NT2/D1 (cell line): Measurements from ENCODE around the gene CUEDC2.

Source experiments
- DNase-seq: peaks from one replicate; pipeline ENCODE4 v3.0.0-alpha.2; 2011; ENCODE audit warnings: low read depth, low spot score
- H3K27me3 ChIP-seq: 2 replicates; pipeline ENCODE4 v1.6.0; 2011; ENCODE audit warnings: mild to moderate bottlenecking; ENCODE audit not compliant: insufficient read length, insufficient read depth
- H3K36me3 ChIP-seq: 2 replicates; pipeline ENCODE4 v1.6.1; 2011; ENCODE audit warnings: mild to moderate bottlenecking, low read length, mixed read lengths; ENCODE audit not compliant: insufficient read depth, insufficient read length
- H3K4me1 ChIP-seq: 2 replicates; pipeline ENCODE4 v1.5.1; 2011; ENCODE audit not compliant: insufficient read depth, insufficient read length
- H3K4me3 ChIP-seq: 2 replicates; pipeline ENCODE4 v1.5.1; 2011; ENCODE audit warnings: low read depth; ENCODE audit not compliant: insufficient read length
- H3K9ac ChIP-seq: 2 replicates; pipeline ENCODE4 v1.6.0; 2011; ENCODE audit warnings: low read depth; ENCODE audit not compliant: insufficient read length
- H3K9me3 ChIP-seq: 2 replicates; pipeline ENCODE4 v1.5.1; 2011; ENCODE audit warnings: mild to moderate bottlenecking, low read length; ENCODE audit not compliant: insufficient read depth
- SUZ12 ChIP-seq: IDR thresholded peaks from 2 replicates; pipeline ENCODE4 v1.6.1; 2011; ENCODE audit not compliant: insufficient read length, insufficient read depth; ENCODE audit errors: extremely low read depth
- YY1 ChIP-seq: IDR thresholded peaks from 2 replicates; pipeline ENCODE4 v1.6.1; 2011; ENCODE audit not compliant: insufficient read length, insufficient read depth
- ZNF274 ChIP-seq: IDR thresholded peaks from 2 replicates; pipeline ENCODE4 v1.6.1; 2011; ENCODE audit warnings: mild to moderate bottlenecking, low read depth, low read length

Gene CUEDC2

DNA sequence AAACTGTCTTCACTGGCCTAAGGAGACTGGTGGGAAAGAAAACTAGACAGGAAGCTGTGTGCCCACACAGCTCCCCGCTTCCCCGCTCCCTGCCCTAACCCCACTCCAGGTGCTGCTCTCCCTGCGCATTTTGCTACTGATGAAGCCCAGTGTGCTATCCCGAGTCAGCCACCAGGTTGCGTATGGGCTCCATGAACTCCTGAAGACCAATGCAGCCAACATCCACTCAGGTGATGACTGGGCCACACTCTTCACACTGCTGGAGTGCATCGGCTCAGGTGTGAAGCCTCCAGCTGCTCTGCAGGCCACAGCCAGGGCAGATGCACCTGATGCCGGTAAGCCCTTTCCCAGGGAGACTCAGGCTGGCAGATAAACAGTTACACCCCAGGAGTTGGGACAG is 57.1 kb downstream of the CUEDC2 start:
- Histone ChIP-seq H3K4me1 (no peaks in the 10 kb centered on the region), H3K36me3 (peaks cover 77% of the 10 kb centered on the region), H3K9ac (no peak overlapping the region), H3K4me3 (no peak overlapping the region), H3K9me3 (peaks cover 11% of the 10 kb centered on the region), H3K27me3 (no peaks in the 10 kb centered on the region)
- TF ChIP-seq ZNF274 (no peak), SUZ12 (no peak), YY1 (no peak)
- DNase-seq, result no peak
